ENCODE results near the gene CLHC1.
"Not testable (repeated sequence)": the region's sequence is repeated elsewhere in the genome, so short reads cannot be mapped to it uniquely, and the experiment has no call there.

Gene CLHC1

GRCh38 chr2:55152475-55153412 lies 79.3 kb downstream of the CLHC1 start:
- DNase-seq = no peak

- no peak for DNase-seq
These were observed 80.2 kb downstream of the CLHC1 start for GRCh38 chr2:55151733-55152433.

- no peak for DNase-seq
These were observed 81.3 kb downstream of the CLHC1 start for GRCh38 chr2:55150834-55151233.

GRCh38 chr2:55148269-55148668 lies 83.8 kb downstream of the CLHC1 start:
- DNase-seq = no peak

GRCh38 chr2:55147531-55147930 lies 84.6 kb downstream of the CLHC1 start:
- DNase-seq = no peak

GRCh38 chr2:55147041-55147440 lies 85.1 kb downstream of the CLHC1 start:
- no peak for DNase-seq

GRCh38 chr2:55146263-55146662 lies 85.8 kb downstream of the CLHC1 start:
- DNase-seq = no peak

GRCh38 chr2:55144922-55145820 lies 86.9 kb downstream of the CLHC1 start:
- DNase-seq = no peak

GRCh38 chr2:55143706-55144105 lies 88.4 kb downstream of the CLHC1 start:
- not testable (repeated sequence) for DNase-seq

- DNase-seq = no peak
These were observed 89.6 kb downstream of the CLHC1 start for GRCh38 chr2:55142518-55142917.

GRCh38 chr2:55141572-55142413 lies 90.3 kb downstream of the CLHC1 start:
- DNase-seq = no peak

- DNase-seq = no peak
These were observed 91.5 kb downstream of the CLHC1 start for GRCh38 chr2:55140316-55141219.

GRCh38 chr2:55139305-55139704 lies 92.8 kb downstream of the CLHC1 start:
- no peak for DNase-seq

- no peak for DNase-seq
These were observed 93.2 kb downstream of the CLHC1 start for GRCh38 chr2:55138882-55139229.

GRCh38 chr2:55138014-55138881 lies 93.8 kb downstream of the CLHC1 start:
- no peak for DNase-seq

GRCh38 chr2:55137024-55137958 lies 94.8 kb downstream of the CLHC1 start:
- DNase-seq = no peak

GRCh38 chr2:55136138-55136541 lies 96.0 kb downstream of the CLHC1 start:
- no peak for DNase-seq

GRCh38 chr2:55135491-55135890 lies 96.6 kb downstream of the CLHC1 start:
- no peak for DNase-seq

GRCh38 chr2:55134316-55134706 lies 97.8 kb downstream of the CLHC1 start:
- peak; percentile 16 for DNase-seq
